Measurements from ENCODE around the gene HCLS1.

HCLS1 gene

GRCh38 chr3:121698901-121699300, 38.2 kb upstream of the HCLS1 start:
- TF ChIP-seq SIN3A (IDR thresholded peaks at IDR 0.05; ENCODE audit: borderline replicate concordance, insufficient read depth, low read length) (no peak), TAF1 (IDR thresholded peaks at IDR 0.05; ENCODE audit: borderline replicate concordance, insufficient read depth, low read length) (no peak), REST (IDR thresholded peaks at IDR 0.05; ENCODE audit: insufficient read depth in 1 of 2, low read depth in 2 of 2, low read length in 2 of 2) (no peak), FOXP2 (optimal IDR thresholded peaks at IDR 0.05; ENCODE audit: borderline replicate concordance, extremely low read depth, extremely low read length, insufficient read depth) (no peak), POLR2AphosphoS5 (IDR thresholded peaks at IDR 0.05; ENCODE audit: low read depth, low read length) (no peak)

- no peak for TF ChIP-seq TAF1 (IDR thresholded peaks at IDR 0.05; ENCODE audit: borderline replicate concordance, insufficient read depth, low read length)
- no peak for TF ChIP-seq FOXP2 (optimal IDR thresholded peaks at IDR 0.05; ENCODE audit: borderline replicate concordance, extremely low read depth, extremely low read length, insufficient read depth)
- no peak for TF ChIP-seq SIN3A (IDR thresholded peaks at IDR 0.05; ENCODE audit: borderline replicate concordance, insufficient read depth, low read length)
- TF ChIP-seq POLR2AphosphoS5 (IDR thresholded peaks at IDR 0.05; ENCODE audit: low read depth, low read length), result no peak
- TF ChIP-seq REST (IDR thresholded peaks at IDR 0.05; ENCODE audit: insufficient read depth in 1 of 2, low read depth in 2 of 2, low read length in 2 of 2), result no peak
Observed at GRCh38 chr3:121698476-121698875, 37.8 kb upstream of the HCLS1 start.

GRCh38 chr3:121696186-121696585, 35.5 kb upstream of the HCLS1 start:
- TF ChIP-seq FOXP2 (optimal IDR thresholded peaks at IDR 0.05; ENCODE audit: borderline replicate concordance, extremely low read depth, extremely low read length, insufficient read depth) (no peak), REST (IDR thresholded peaks at IDR 0.05; ENCODE audit: insufficient read depth in 1 of 2, low read depth in 2 of 2, low read length in 2 of 2) (no peak), TAF1 (IDR thresholded peaks at IDR 0.05; ENCODE audit: borderline replicate concordance, insufficient read depth, low read length) (no peak), SIN3A (IDR thresholded peaks at IDR 0.05; ENCODE audit: borderline replicate concordance, insufficient read depth, low read length) (no peak), POLR2AphosphoS5 (IDR thresholded peaks at IDR 0.05; ENCODE audit: low read depth, low read length) (no peak)

GRCh38 chr3:121692010-121692699, 31.5 kb upstream of the HCLS1 start:
- TF ChIP-seq POLR2AphosphoS5 (IDR thresholded peaks at IDR 0.05; ENCODE audit: low read depth, low read length) (no peak), TAF1 (IDR thresholded peaks at IDR 0.05; ENCODE audit: borderline replicate concordance, insufficient read depth, low read length) (no peak), FOXP2 (optimal IDR thresholded peaks at IDR 0.05; ENCODE audit: borderline replicate concordance, extremely low read depth, extremely low read length, insufficient read depth) (no peak), SIN3A (IDR thresholded peaks at IDR 0.05; ENCODE audit: borderline replicate concordance, insufficient read depth, low read length) (no peak), REST (IDR thresholded peaks at IDR 0.05; ENCODE audit: insufficient read depth in 1 of 2, low read depth in 2 of 2, low read length in 2 of 2) (no peak)
